GM12891 (cell line): ENCODE data around the gene ATG13.

Source experiments
- POLR2AphosphoS5 ChIP-seq: IDR thresholded peaks from 2 replicates; pipeline ENCODE4 v1.6.1; 2011; ENCODE audit warnings: low read depth, low read length, control low read depth
- TAF1 ChIP-seq: IDR thresholded peaks from 2 replicates; pipeline ENCODE4 v1.6.1; 2011; ENCODE audit warnings: low read depth, low read length, control low read depth

DNA sequence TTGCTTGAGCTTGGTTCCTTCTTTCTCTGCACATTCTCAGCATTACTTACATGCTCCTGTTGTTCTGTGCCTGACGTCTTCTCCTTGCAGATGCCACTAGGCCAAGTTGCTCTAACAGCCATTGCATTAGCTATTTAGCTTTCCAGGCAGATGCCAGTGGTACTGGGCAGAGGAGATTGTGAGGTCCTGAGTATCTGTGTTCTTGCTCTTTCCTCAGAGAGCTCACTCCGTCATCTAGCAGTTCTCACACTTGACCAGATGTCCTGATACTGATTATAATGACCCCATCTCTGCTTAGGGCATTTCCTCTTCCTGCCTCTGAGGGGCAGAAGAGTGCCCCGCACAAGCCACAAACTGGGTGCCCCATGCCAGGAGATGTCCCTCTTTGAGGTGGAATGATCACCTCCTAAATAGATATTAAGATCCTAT lies 52.4 kb downstream of the ATG13 start:
- TF ChIP-seq TAF1 (no peak), POLR2AphosphoS5 (no peak)
